ENCODE results near the gene PIP5K1B. TPM values are rescaled to one million over a fixed set of nuclear protein-coding genes. Genes with fewer than 3 reads are reported as not detected.

Gene PIP5K1B
- total RNA-seq, 4 donors from 2014 or later, result 0.63 to 1.6 (median 0.98) TPM

GRCh38 chr9:68998385-68998784, 293.3 kb downstream of the PIP5K1B start:
- no peaks in the 10 kb centered on the region for H3K9me3 ChIP-seq
- H3K27ac ChIP-seq, result no peak overlapping the region
- WGBS, 2 donors, result 69 to 70% methylated on average over 4 of the region's 4 CpGs
- TF ChIP-seq CTCF (IDR thresholded peaks at IDR 0.05) (no peak), POLR2A (IDR thresholded peaks at IDR 0.05) (no peak)
- intact Hi-C loops (cut with DNase I), result loop anchor here (2.0 kb wide), 1 partner anchor 414 kb away; no protein-coding TSS in a partner anchor
- no peak for DNase-seq
- no peaks in the 10 kb centered on the region for H3K27me3 ChIP-seq
- no peaks in the 10 kb centered on the region for H3K36me3 ChIP-seq
- H3K4me3 ChIP-seq (replicated peaks in 1 of 3), result no peak overlapping the region
- no peaks in the 10 kb centered on the region for H3K4me1 ChIP-seq

- H3K27ac ChIP-seq, result no peak overlapping the region
- no peaks in the 10 kb centered on the region for H3K27me3 ChIP-seq
- no peaks in the 10 kb centered on the region for H3K36me3 ChIP-seq
- WGBS, 2 donors, result 82 to 85% methylated on average over 5 of the region's 5 CpGs
- no peaks in the 10 kb centered on the region for H3K4me1 ChIP-seq
- H3K4me3 ChIP-seq (replicated peaks in 1 of 3), result no peak overlapping the region
- no peak for DNase-seq
- TF ChIP-seq CTCF (IDR thresholded peaks at IDR 0.05) (no peak), POLR2A (IDR thresholded peaks at IDR 0.05) (no peak)
- intact Hi-C loops (cut with DNase I), result loop anchor here (2.0 kb wide), 1 partner anchor 414 kb away; no protein-coding TSS in a partner anchor
- H3K9me3 ChIP-seq, result no peaks in the 10 kb centered on the region
These were observed 293.8 kb downstream of the PIP5K1B start for GRCh38 chr9:68998812-68999211.

- H3K4me1 ChIP-seq, result no peaks in the 10 kb centered on the region
- no peak for TF ChIP-seq POLR2A (IDR thresholded peaks at IDR 0.05)
- TF ChIP-seq CTCF (IDR thresholded peaks at IDR 0.05), result peak in 5 of 6 experiments; percentile 42 to 85 (median 75)
- H3K36me3 ChIP-seq, result no peaks in the 10 kb centered on the region
- H3K4me3 ChIP-seq (replicated peaks in 1 of 3), result no peak overlapping the region
- no peak overlapping the region for H3K27ac ChIP-seq
- intact Hi-C loops (cut with DNase I), result loop anchor here (2.0 kb wide), 1 partner anchor 415 kb away; no protein-coding TSS in a partner anchor
- no peaks in the 10 kb centered on the region for H3K27me3 ChIP-seq
- peak; percentile 48 to 59 for DNase-seq
- H3K9me3 ChIP-seq, result no peaks in the 10 kb centered on the region
- 28 to 31% methylated on average over 10 of the region's 10 CpGs for WGBS, 2 donors
These were observed 294.5 kb downstream of the PIP5K1B start for GRCh38 chr9:68999393-69000105.

GRCh38 chr9:69001921-69002320, 296.9 kb downstream of the PIP5K1B start:
- intact Hi-C loops (cut with DNase I), result no loop called here
- WGBS, 2 donors, result 72% methylated on average over 8 of the region's 8 CpGs
- Histone ChIP-seq H3K27ac (no peak overlapping the region), H3K4me1 (no peaks in the 10 kb centered on the region), H3K36me3 (no peaks in the 10 kb centered on the region), H3K4me3 (replicated peaks in 1 of 3) (no peak overlapping the region), H3K27me3 (no peaks in the 10 kb centered on the region), H3K9me3 (no peaks in the 10 kb centered on the region)
- TF ChIP-seq POLR2A (IDR thresholded peaks at IDR 0.05) (no peak), CTCF (IDR thresholded peaks at IDR 0.05) (no peak)
- DNase-seq, result no peak

GRCh38 chr9:69003051-69003450, 298.0 kb downstream of the PIP5K1B start:
- no peaks in the 10 kb centered on the region for H3K4me1 ChIP-seq
- H3K36me3 ChIP-seq, result no peaks in the 10 kb centered on the region
- H3K27ac ChIP-seq, result no peak overlapping the region
- no peak for TF ChIP-seq POLR2A (IDR thresholded peaks at IDR 0.05)
- TF ChIP-seq CTCF (IDR thresholded peaks at IDR 0.05), result no peak
- no peaks in the 10 kb centered on the region for H3K9me3 ChIP-seq
- WGBS, 2 donors, result 72 to 78% methylated on average over 8 of the region's 8 CpGs
- intact Hi-C loops (cut with DNase I), result no loop called here
- no peaks in the 10 kb centered on the region for H3K27me3 ChIP-seq
- no peak for DNase-seq
- no peak overlapping the region for H3K4me3 ChIP-seq (replicated peaks in 1 of 3)
